Suppressor macrophage (primary cell): ENCODE data around the gene CAMK2G.

Source experiments
- DNase-seq, 4 experiments: peaks; one replicate each; pipeline ENCODE4 v3.0.0-alpha.2; 2020 to 2022

CAMK2G gene

GRCh38 chr10:73879296-73880173, 5.2 kb upstream of the CAMK2G start:
- peak; percentile 96 to 97 (median 96) for DNase-seq

- no peak for DNase-seq
These were observed 4.0 kb upstream of the CAMK2G start for GRCh38 chr10:73878365-73878764.

GRCh38 chr10:73877533-73878160, 3.3 kb upstream of the CAMK2G start:
- DNase-seq, result no peak

- DNase-seq, result no peak
These were observed 2.6 kb upstream of the CAMK2G start for GRCh38 chr10:73876971-73877370.

- DNase-seq, result no peak
These were observed 2.2 kb upstream of the CAMK2G start for GRCh38 chr10:73876566-73876965.

- no peak for DNase-seq
These were observed 1.8 kb upstream of the CAMK2G start for GRCh38 chr10:73876157-73876556.

GRCh38 chr10:73875139-73875475, 752 bp upstream of the CAMK2G start:
- DNase-seq, result no peak

GRCh38 chr10:73873838-73874215, 528 bp downstream of the CAMK2G start:
- peak in 1 of 4 experiments; percentile 40 for DNase-seq

- DNase-seq, result no peak
These were observed 1.1 kb downstream of the CAMK2G start for GRCh38 chr10:73873142-73873837.

- DNase-seq, result no peak
These were observed 2.1 kb downstream of the CAMK2G start for GRCh38 chr10:73872190-73872710.

GRCh38 chr10:73871295-73872189, 2.8 kb downstream of the CAMK2G start:
- DNase-seq, result no peak

GRCh38 chr10:73868655-73869195, 5.6 kb downstream of the CAMK2G start:
- no peak for DNase-seq

GRCh38 chr10:73867871-73868631, 6.3 kb downstream of the CAMK2G start:
- no peak for DNase-seq

- DNase-seq, result no peak
These were observed 7.1 kb downstream of the CAMK2G start for GRCh38 chr10:73867126-73867807.

- DNase-seq, result no peak
These were observed 7.7 kb downstream of the CAMK2G start for GRCh38 chr10:73866621-73867020.

GRCh38 chr10:73865459-73866442, 8.6 kb downstream of the CAMK2G start:
- DNase-seq, result peak; percentile 70 to 85 (median 78)

GRCh38 chr10:73865107-73865458, 9.3 kb downstream of the CAMK2G start:
- no peak for DNase-seq

- no peak for DNase-seq
These were observed 10.1 kb downstream of the CAMK2G start for GRCh38 chr10:73864229-73864628.

GRCh38 chr10:73863039-73863817, 11.1 kb downstream of the CAMK2G start:
- no peak for DNase-seq
